Hepatocyte (in vitro differentiated cells): ENCODE measurements around the gene STARD9. TPM values are rescaled to one million over a fixed set of nuclear protein-coding genes. Genes with fewer than 3 reads are reported as not detected.

Source experiments
- DNase-seq: peaks from one replicate; pipeline ENCODE4 v3.0.0-alpha.2; 2016; ENCODE audit warnings: low spot score
- H2AFZ ChIP-seq: fragments of 200-600 bp; sonication (generic); 2 replicates; pipeline ENCODE4 v1.6.0; 2016; ENCODE audit warnings: antibody characterized with exemption, mild to moderate bottlenecking
- H3K27ac ChIP-seq: fragments of 200-600 bp; sonication (generic); 2 replicates; pipeline ENCODE4 v1.5.1; 2016; ENCODE audit warnings: mild to moderate bottlenecking
- H3K27me3 ChIP-seq: fragments of 200-600 bp; sonication (generic); 2 replicates; pipeline ENCODE4 v1.6.1; 2016
- H3K36me3 ChIP-seq: fragments of 200-600 bp; sonication (generic); replicated peaks from 2 replicates; pipeline ENCODE4 v1.5.1; 2016; ENCODE audit warnings: low read depth; ENCODE audit not compliant: insufficient read depth
- H3K4me1 ChIP-seq: fragments of 200-600 bp; sonication (generic); 2 replicates; pipeline ENCODE4 v1.5.1; 2016; ENCODE audit warnings: mild to moderate bottlenecking, moderate library complexity; ENCODE audit not compliant: insufficient read depth
- H3K4me2 ChIP-seq: fragments of 200-600 bp; sonication (generic); 2 replicates; pipeline ENCODE4 v1.6.0; 2016
- H3K4me3 ChIP-seq: fragments of 200-600 bp; sonication (generic); 2 replicates; pipeline ENCODE4 v1.5.1; 2016; ENCODE audit warnings: mild to moderate bottlenecking
- H3K79me2 ChIP-seq: fragments of 200-600 bp; sonication (generic); 2 replicates; pipeline ENCODE4 v1.6.0; 2017; ENCODE audit warnings: mild to moderate bottlenecking
- H3K9me2 ChIP-seq: fragments of 200-600 bp; sonication (generic); replicated peaks from 2 replicates; pipeline ENCODE4 v1.6.0; 2017; ENCODE audit warnings: mild to moderate bottlenecking; ENCODE audit not compliant: insufficient read depth
- H3K9me3 ChIP-seq: fragments of 200-600 bp; sonication (generic); 2 replicates; pipeline ENCODE4 v1.5.1; 2016; ENCODE audit warnings: low read depth, mild to moderate bottlenecking
- H4K20me1 ChIP-seq: fragments of 200-600 bp; sonication (generic); 2 replicates; pipeline ENCODE4 v1.6.0; 2016; ENCODE audit warnings: mild to moderate bottlenecking; ENCODE audit not compliant: insufficient read depth, poor library complexity, severe bottlenecking
- CTCF ChIP-seq: fragments of 200-600 bp; sonication (generic); IDR thresholded peaks from 2 replicates; pipeline ENCODE4 v1.5.1; 2016; ENCODE audit warnings: antibody characterized with exemption, mild to moderate bottlenecking; ENCODE audit not compliant: poor library complexity
- EZH2 ChIP-seq: fragments of 200-600 bp; sonication (generic); IDR thresholded peaks from 2 replicates; pipeline ENCODE4 v1.6.1; 2016; ENCODE audit warnings: antibody characterized with exemption, mild to moderate bottlenecking, borderline replicate concordance
- EZH2phosphoT487 ChIP-seq: fragments of 200-600 bp; sonication (generic); IDR thresholded peaks from one replicate; pipeline ENCODE4 v1.6.1; 2018; ENCODE audit warnings: antibody characterized with exemption, mild to moderate bottlenecking, low read depth, moderate library complexity; ENCODE audit not compliant: unreplicated experiment, severe bottlenecking
- WGBS: methylation state at CpG from one replicate; pipeline ENCODE4 v1.1.6; 2016; ENCODE audit warnings: low lambda C conversion rate; ENCODE audit errors: missing lambda C conversion rate; 5-methylcytosine and 5-hydroxymethylcytosine counted together
- polyA plus RNA-seq: library from polyadenylated mRNA; unstranded; fragments of >200 nt; fragmentation: Nextera tagmentation; extraction: Ambion mirVana; gene quantifications from 2 replicates; pipeline ENCODE4 v1.2.1, GENCODE V29; 2016
- total RNA-seq: library from RNA; depleted of rRNA; stranded (reverse); fragments of >200 nt; gene quantifications from 2 replicates; pipeline ENCODE4 v1.2.3, GENCODE V29; 2014

Gene STARD9
- total and polyA plus RNA-seq, 2 experiments from 2014 or later = 0.50 to 3.0 TPM

- H3K79me2 ChIP-seq = peaks cover 20% of the 10 kb centered on the region
- TF ChIP-seq EZH2phosphoT487 = no peak
- TF ChIP-seq CTCF = no peak
- no peak for TF ChIP-seq EZH2
- DNase-seq = no peak
- H3K4me2 ChIP-seq = no peak overlapping the region
- no peaks in the 10 kb centered on the region for H3K9me3 ChIP-seq
- H3K9me2 ChIP-seq = no peaks in the 10 kb centered on the region
- no peak overlapping the region for H2AFZ ChIP-seq
- no peak overlapping the region for H3K27ac ChIP-seq
- WGBS = 91% methylated on average over 15 of the region's 15 CpGs
- H3K4me1 ChIP-seq = peaks cover 11% of the 10 kb centered on the region
- H3K4me3 ChIP-seq = no peak overlapping the region
- H3K27me3 ChIP-seq = no peaks in the 10 kb centered on the region
- peaks cover 4% of the 10 kb centered on the region for H3K36me3 ChIP-seq
- peaks cover 2% of the 10 kb centered on the region for H4K20me1 ChIP-seq
Measured at GRCh38 chr15:42732095-42732827, 156.9 kb downstream of the STARD9 start.

- no peak overlapping the region for H2AFZ ChIP-seq
- no peak overlapping the region for H3K4me3 ChIP-seq
- H3K79me2 ChIP-seq = peaks cover 20% of the 10 kb centered on the region
- H3K9me2 ChIP-seq = no peaks in the 10 kb centered on the region
- WGBS = 91% methylated on average over 11 of the region's 11 CpGs
- no peak for TF ChIP-seq EZH2
- TF ChIP-seq CTCF = no peak
- TF ChIP-seq EZH2phosphoT487 = no peak
- no peaks in the 10 kb centered on the region for H3K27me3 ChIP-seq
- peaks cover 4% of the 10 kb centered on the region for H3K36me3 ChIP-seq
- H3K9me3 ChIP-seq = no peaks in the 10 kb centered on the region
- H3K4me1 ChIP-seq = peaks cover 18% of the 10 kb centered on the region
- H3K4me2 ChIP-seq = no peak overlapping the region
- no peak overlapping the region for H3K27ac ChIP-seq
- DNase-seq = no peak
- peaks cover 2% of the 10 kb centered on the region for H4K20me1 ChIP-seq
Measured at GRCh38 chr15:42733027-42733426, 157.6 kb downstream of the STARD9 start.

- WGBS = 95% methylated on average over 6 of the region's 6 CpGs
- Histone ChIP-seq H3K27ac (no peak overlapping the region), H3K4me1 (peaks cover 18% of the 10 kb centered on the region), H4K20me1 (peaks cover 2% of the 10 kb centered on the region), H3K4me2 (no peak overlapping the region), H3K27me3 (no peaks in the 10 kb centered on the region), H3K9me2 (no peaks in the 10 kb centered on the region), H3K36me3 (peaks cover 4% of the 10 kb centered on the region), H3K79me2 (peaks cover 20% of the 10 kb centered on the region), H3K4me3 (no peak overlapping the region), H3K9me3 (no peaks in the 10 kb centered on the region), H2AFZ (no peak overlapping the region)
- no peak for TF ChIP-seq EZH2phosphoT487
- TF ChIP-seq EZH2 = no peak
- TF ChIP-seq CTCF = no peak
- DNase-seq = no peak
Measured at GRCh38 chr15:42734076-42734672, 158.8 kb downstream of the STARD9 start.
